Mesenchymal stem cell (in vitro differentiated cells and primary cell): ENCODE measurements around the gene LITAF.

ENCODE experiments used
- DNase-seq: peaks from one replicate; pipeline ENCODE4 v3.0.0-alpha.2; 2013
- H2AFZ ChIP-seq: one replicate; pipeline ENCODE4 v1.6.1; 2013; ENCODE audit warnings: low read depth, mild to moderate bottlenecking, control low read depth, inconsistent platforms, low read length, moderate library complexity
- H2AK5ac ChIP-seq: 2 replicates; pipeline ENCODE4 v1.6.1; 2013; ENCODE audit warnings: low read length, moderate library complexity, mild to moderate bottlenecking, inconsistent platforms; ENCODE audit not compliant: severe bottlenecking
- H2BK120ac ChIP-seq: one replicate; pipeline ENCODE4 v1.6.1; 2013; ENCODE audit warnings: low read depth, mild to moderate bottlenecking, inconsistent platforms, low read length, moderate library complexity
- H2BK12ac ChIP-seq, 2 experiments: one replicate each; pipeline ENCODE4 v1.6.1; 2013; ENCODE audit warnings: inconsistent platforms in 2 of 2, low read length in 2 of 2, mild to moderate bottlenecking in 2 of 2, moderate library complexity in 2 of 2, control low read depth in 1 of 2
- H2BK15ac ChIP-seq: one replicate; pipeline ENCODE4 v1.6.1; 2013; ENCODE audit warnings: mild to moderate bottlenecking, low read depth, inconsistent platforms; ENCODE audit not compliant: poor library complexity, severe bottlenecking
- H2BK5ac ChIP-seq: 2 replicates; pipeline ENCODE4 v1.6.1; 2013; ENCODE audit warnings: low read depth, mild to moderate bottlenecking, low read length, control low read depth, inconsistent platforms; ENCODE audit not compliant: poor library complexity, severe bottlenecking
- H3K14ac ChIP-seq, 2 experiments: one replicate each; pipeline ENCODE4 v1.6.1; 2013; ENCODE audit warnings: inconsistent platforms in 2 of 2, low read length in 2 of 2, control low read depth in 1 of 2, mild to moderate bottlenecking in 1 of 2, moderate library complexity in 1 of 2
- H3K18ac ChIP-seq, 2 experiments: one replicate each; pipeline ENCODE4 v1.6.1; 2013; ENCODE audit warnings: inconsistent platforms in 2 of 2, low read length in 2 of 2, control low read depth in 1 of 2, low read depth in 1 of 2, mild to moderate bottlenecking in 1 of 2
- H3K23ac ChIP-seq, 2 experiments: one replicate each; pipeline ENCODE4 v1.6.1; 2013; ENCODE audit warnings: inconsistent platforms in 2 of 2, low read length in 2 of 2, mild to moderate bottlenecking in 2 of 2, moderate library complexity in 2 of 2, control low read depth in 1 of 2
- H3K27ac ChIP-seq: 2 replicates; pipeline ENCODE4 v1.5.1; 2013; ENCODE audit warnings: mild to moderate bottlenecking, moderate library complexity, low read length, control low read depth, inconsistent platforms; ENCODE audit not compliant: poor library complexity, severe bottlenecking
- H3K27me3 ChIP-seq, 2 experiments: 2 replicates each; pipeline versions ENCODE4 v1.6.1 to v1.7.0; 2013; ENCODE audit warnings: low read length in 2 of 2, mild to moderate bottlenecking in 2 of 2, moderate library complexity in 2 of 2, control low read depth in 1 of 2, inconsistent platforms in 1 of 2; ENCODE audit not compliant: control insufficient read depth in 1 of 2, insufficient read depth in 1 of 2
- H3K36me3 ChIP-seq, 2 experiments: 2 replicates each; pipeline versions ENCODE4 v1.6.1 to v1.7.0; 2013; ENCODE audit warnings: low read length in 2 of 2, control low read depth in 1 of 2, inconsistent platforms in 1 of 2, low read depth in 1 of 2, mild to moderate bottlenecking in 1 of 2; ENCODE audit not compliant: insufficient read depth in 2 of 2, control insufficient read depth in 1 of 2
- H3K4ac ChIP-seq, 2 experiments: one replicate each; pipeline ENCODE4 v1.6.1; 2013; ENCODE audit warnings: inconsistent platforms in 2 of 2, low read length in 2 of 2, mild to moderate bottlenecking in 2 of 2, moderate library complexity in 2 of 2, control low read depth in 1 of 2, low read depth in 1 of 2
- H3K4me1 ChIP-seq: 2 replicates; pipeline ENCODE4 v1.6.1; 2013; ENCODE audit warnings: low read depth, low read length, control low read depth; ENCODE audit not compliant: control insufficient read depth, insufficient read depth
- H3K4me2 ChIP-seq: 2 replicates; pipeline ENCODE4 v1.6.1; 2013; ENCODE audit warnings: low read length, mild to moderate bottlenecking, inconsistent platforms; ENCODE audit not compliant: poor library complexity, severe bottlenecking
- H3K4me3 ChIP-seq, 2 experiments: 2 replicates each; pipeline versions ENCODE4 v1.5.1 to v1.7.0; 2013; ENCODE audit warnings: low read length in 2 of 2, mild to moderate bottlenecking in 2 of 2, control low read depth in 1 of 2, low read depth in 1 of 2; ENCODE audit not compliant: insufficient read depth in 1 of 2
- H3K79me1 ChIP-seq: replicated peaks from 2 replicates; pipeline ENCODE4 v1.6.1; 2013; ENCODE audit warnings: mild to moderate bottlenecking, control low read depth, low read length, inconsistent platforms; ENCODE audit not compliant: poor library complexity, severe bottlenecking
- H3K9ac ChIP-seq: 2 replicates; pipeline ENCODE4 v1.7.0; 2013; ENCODE audit warnings: mild to moderate bottlenecking, low read length, moderate library complexity
- H3K9me3 ChIP-seq: 2 replicates; pipeline ENCODE4 v1.7.0; 2013; ENCODE audit warnings: mild to moderate bottlenecking, low read length; ENCODE audit not compliant: control insufficient read depth
- H4K8ac ChIP-seq: one replicate; pipeline ENCODE4 v1.6.1; 2013; ENCODE audit warnings: inconsistent platforms, mild to moderate bottlenecking, low read length, moderate library complexity
- H4K91ac ChIP-seq: one replicate; pipeline ENCODE4 v1.6.1; 2013; ENCODE audit warnings: mild to moderate bottlenecking, low read length, inconsistent platforms
- WGBS: methylation state at CpG from one replicate; pipeline ENCODE4 v1.1.7; 2013; ENCODE audit warnings: mixed read lengths; 5-methylcytosine and 5-hydroxymethylcytosine counted together

LITAF gene

DNA sequence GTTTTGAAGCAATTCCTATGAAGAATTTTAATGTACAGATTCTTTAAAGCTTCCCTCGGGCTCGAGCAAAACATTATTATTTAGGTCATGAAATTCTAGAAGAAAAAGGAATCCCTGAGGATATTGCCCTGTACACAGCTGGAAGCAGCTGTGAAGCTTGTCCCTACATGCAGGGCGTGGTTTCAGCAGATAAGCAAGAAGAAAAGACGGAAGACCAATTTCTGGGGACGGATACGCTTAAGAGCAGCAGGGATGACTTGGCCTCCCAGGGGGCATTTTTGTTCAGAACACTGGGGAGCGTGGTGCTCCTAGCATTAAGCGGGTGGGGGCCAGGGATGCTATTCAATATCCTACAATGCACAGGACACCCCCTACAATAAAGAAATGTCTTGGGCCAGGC lies 34.3 kb downstream of the LITAF start:
- H3K79me1 ChIP-seq = peaks cover 21% of the 10 kb centered on the region
- H4K91ac ChIP-seq = no peak overlapping the region
- H2BK12ac ChIP-seq = no peak overlapping the region
- H3K4me2 ChIP-seq = no peak overlapping the region
- no peak overlapping the region for H2AK5ac ChIP-seq
- no peak overlapping the region for H4K8ac ChIP-seq
- H3K9ac ChIP-seq = no peak overlapping the region
- no peak overlapping the region for H2BK15ac ChIP-seq
- no peak overlapping the region for H3K27ac ChIP-seq
- peaks cover 18% of the 10 kb centered on the region for H3K9me3 ChIP-seq
- WGBS = 95% methylated on average over 8 of the region's 8 CpGs
- no peak overlapping the region for H2AFZ ChIP-seq
- H3K23ac ChIP-seq = no peak overlapping the region
- no peak overlapping the region for H3K14ac ChIP-seq
- H3K4ac ChIP-seq = no peak overlapping the region
- H3K36me3 ChIP-seq = peaks cover 61 to 93% of the 10 kb centered on the region in 2 experiments
- no peak overlapping the region for H2BK120ac ChIP-seq
- H3K4me3 ChIP-seq = no peak overlapping the region
- no peak overlapping the region for H2BK5ac ChIP-seq
- no peaks in the 10 kb centered on the region for H3K27me3 ChIP-seq
- H3K18ac ChIP-seq = no peak overlapping the region
- H3K4me1 ChIP-seq = no peaks in the 10 kb centered on the region
- DNase-seq = no peak

DNA sequence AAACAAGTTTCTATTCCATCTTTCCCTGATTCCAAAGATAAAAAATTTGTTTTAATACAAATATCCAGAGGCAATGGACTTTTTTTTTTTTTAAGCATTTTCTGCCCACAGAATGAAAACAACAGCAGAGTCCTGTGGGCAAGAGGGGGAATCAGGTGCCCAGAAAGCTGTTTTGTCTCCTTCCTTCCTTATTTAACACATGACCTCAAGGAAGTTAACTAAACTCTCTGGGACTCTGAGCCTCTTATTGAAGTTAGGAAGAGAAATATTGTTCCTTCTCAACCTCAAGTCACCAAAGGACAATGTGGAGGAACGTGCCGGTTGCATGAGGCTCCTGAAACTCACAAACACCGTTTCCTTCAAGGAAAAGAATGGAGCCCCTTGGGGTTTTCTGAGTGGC lies 34.9 kb downstream of the LITAF start:
- Histone ChIP-seq H3K4me1 (no peaks in the 10 kb centered on the region), H2BK120ac (no peak overlapping the region), H3K4ac (no peak overlapping the region), H2AFZ (no peak overlapping the region), H3K18ac (no peak overlapping the region), H3K9me3 (peaks cover 18% of the 10 kb centered on the region), H2BK15ac (no peak overlapping the region), H4K91ac (no peak overlapping the region), H3K23ac (no peak overlapping the region), H3K9ac (no peak overlapping the region), H3K27me3 (no peaks in the 10 kb centered on the region), H4K8ac (no peak overlapping the region), H3K27ac (no peak overlapping the region), H3K4me2 (no peak overlapping the region), H3K4me3 (no peak overlapping the region), H3K36me3 (peaks cover 59 to 94% of the 10 kb centered on the region in 2 experiments), H3K79me1 (peaks cover 20% of the 10 kb centered on the region), H2BK12ac (no peak overlapping the region), H2AK5ac (no peak overlapping the region), H2BK5ac (no peak overlapping the region), H3K14ac (no peak overlapping the region)
- WGBS = 100% methylated on average over 3 of the region's 3 CpGs
- no peak for DNase-seq

- no peaks in the 10 kb centered on the region for H3K27me3 ChIP-seq
- peaks cover 53 to 85% of the 10 kb centered on the region in 2 experiments for H3K36me3 ChIP-seq
- H4K8ac ChIP-seq = no peak overlapping the region
- H3K9ac ChIP-seq = no peak overlapping the region
- H3K4me3 ChIP-seq = no peak overlapping the region
- WGBS = 93% methylated on average over 11 of the region's 13 CpGs
- H3K9me3 ChIP-seq = peaks cover 9% of the 10 kb centered on the region
- no peak overlapping the region for H3K4ac ChIP-seq
- H3K4me2 ChIP-seq = no peak overlapping the region
- H2AFZ ChIP-seq = no peak overlapping the region
- no peak overlapping the region for H2AK5ac ChIP-seq
- peaks cover 19% of the 10 kb centered on the region for H3K79me1 ChIP-seq
- no peak overlapping the region for H3K27ac ChIP-seq
- no peak overlapping the region for H3K23ac ChIP-seq
- no peak overlapping the region for H4K91ac ChIP-seq
- no peak overlapping the region for H3K14ac ChIP-seq
- H3K4me1 ChIP-seq = no peaks in the 10 kb centered on the region
- H3K18ac ChIP-seq = no peak overlapping the region
- H2BK120ac ChIP-seq = no peak overlapping the region
- H2BK5ac ChIP-seq = no peak overlapping the region
- DNase-seq = no peak
- H2BK12ac ChIP-seq = no peak overlapping the region
- no peak overlapping the region for H2BK15ac ChIP-seq
Measured at GRCh38 chr16:11550791-11551498, 35.8 kb downstream of the LITAF start.

DNA sequence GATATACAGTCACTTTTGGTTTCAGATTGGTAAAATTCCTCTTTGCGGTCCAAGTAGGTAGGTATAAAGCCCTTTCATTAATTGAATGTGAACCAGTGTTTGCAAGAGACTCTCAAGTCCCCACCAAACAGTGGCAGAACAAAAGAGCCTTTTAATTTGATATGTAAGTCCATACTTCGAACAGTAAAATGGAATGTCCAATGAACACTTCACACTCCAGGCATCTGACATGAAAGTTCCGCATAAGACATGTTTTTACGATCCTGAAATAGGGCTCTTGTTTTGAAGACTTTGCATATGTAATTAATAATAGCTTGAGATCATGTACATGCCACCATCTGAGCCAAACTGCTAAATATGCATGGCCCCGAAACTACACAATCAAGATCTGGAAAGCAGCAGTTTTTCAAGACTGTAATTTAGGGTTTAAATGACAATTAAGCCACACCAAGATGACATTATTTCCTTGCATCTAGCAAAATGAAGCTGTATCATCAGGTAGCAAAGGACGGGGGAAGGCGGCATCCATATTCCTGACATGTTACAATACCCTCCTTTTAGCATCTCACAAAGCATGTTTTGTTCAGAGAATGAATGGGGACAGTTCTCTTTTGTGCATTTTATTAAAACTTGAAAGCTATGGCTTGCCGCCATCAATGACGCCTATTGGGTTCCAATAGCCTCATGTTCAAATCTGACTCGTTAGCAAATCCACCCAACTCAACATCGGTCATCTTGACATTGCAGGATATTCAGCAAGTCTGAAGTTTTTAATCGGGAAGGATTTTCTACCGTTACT lies 39.4 kb downstream of the LITAF start:
- H2BK12ac ChIP-seq = no peak overlapping the region
- H2AFZ ChIP-seq = no peak overlapping the region
- no peak overlapping the region for H3K18ac ChIP-seq
- 96% methylated on average over 8 of the region's 13 CpGs for WGBS
- no peaks in the 10 kb centered on the region for H3K4me1 ChIP-seq
- peaks cover 7% of the 10 kb centered on the region for H3K79me1 ChIP-seq
- no peak overlapping the region for H2BK15ac ChIP-seq
- no peak overlapping the region for H3K4ac ChIP-seq
- no peak overlapping the region for H4K91ac ChIP-seq
- H3K27me3 ChIP-seq = no peaks in the 10 kb centered on the region
- H3K14ac ChIP-seq = no peak overlapping the region
- DNase-seq = no peak
- H3K9me3 ChIP-seq = no peaks in the 10 kb centered on the region
- no peak overlapping the region for H2AK5ac ChIP-seq
- peaks cover 25 to 50% of the 10 kb centered on the region in 2 experiments for H3K36me3 ChIP-seq
- H4K8ac ChIP-seq = no peak overlapping the region
- no peak overlapping the region for H3K4me3 ChIP-seq
- H3K27ac ChIP-seq = no peak overlapping the region
- no peak overlapping the region for H3K23ac ChIP-seq
- no peak overlapping the region for H2BK120ac ChIP-seq
- H3K9ac ChIP-seq = no peak overlapping the region
- no peak overlapping the region for H3K4me2 ChIP-seq
- H2BK5ac ChIP-seq = no peak overlapping the region
